OCI-LY1 (cell line): ENCODE results near the gene PTPRD.

ENCODE experiments used
- EZH2 ChIP-seq: fragments of 200-600 bp; sonication (generic), shearing (Covaris generic); IDR thresholded peaks from 2 replicates; pipeline ENCODE4 v1.8.0; 2017; ENCODE audit warnings: borderline replicate concordance, mixed run types, mild to moderate bottlenecking, antibody characterized with exemption, low read length, moderate library complexity, mixed read lengths
- TF ChIP-seq, protein P1 (sequence below): fragments of 200-600 bp; sonication (generic), shearing (Covaris generic); IDR thresholded peaks from 2 replicates; pipeline ENCODE4 v1.5.1; 2017; ENCODE audit warnings: mild to moderate bottlenecking, antibody characterized with exemption, low read length, moderate library complexity, mixed read lengths

DNA sequence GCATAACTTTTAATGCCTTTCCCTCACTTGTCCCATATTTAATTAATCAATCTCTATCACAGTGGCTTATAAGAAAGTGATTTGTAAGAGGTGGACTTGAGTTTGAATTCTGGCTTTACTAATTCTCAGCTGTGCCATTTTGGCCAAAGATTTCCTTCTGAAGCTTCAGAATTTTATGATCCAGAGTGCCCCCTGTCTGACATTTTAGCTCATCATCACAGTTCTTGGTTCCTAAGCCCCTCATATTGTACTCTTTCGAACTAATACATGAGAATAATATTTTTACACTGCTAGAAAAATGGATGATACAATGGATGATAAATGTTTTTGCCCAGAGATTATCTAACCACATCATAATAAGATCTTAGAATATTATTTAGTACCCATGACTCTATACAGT, 1014.1 kb downstream of the PTPRD start:
- TF ChIP-seq, protein P1, sequence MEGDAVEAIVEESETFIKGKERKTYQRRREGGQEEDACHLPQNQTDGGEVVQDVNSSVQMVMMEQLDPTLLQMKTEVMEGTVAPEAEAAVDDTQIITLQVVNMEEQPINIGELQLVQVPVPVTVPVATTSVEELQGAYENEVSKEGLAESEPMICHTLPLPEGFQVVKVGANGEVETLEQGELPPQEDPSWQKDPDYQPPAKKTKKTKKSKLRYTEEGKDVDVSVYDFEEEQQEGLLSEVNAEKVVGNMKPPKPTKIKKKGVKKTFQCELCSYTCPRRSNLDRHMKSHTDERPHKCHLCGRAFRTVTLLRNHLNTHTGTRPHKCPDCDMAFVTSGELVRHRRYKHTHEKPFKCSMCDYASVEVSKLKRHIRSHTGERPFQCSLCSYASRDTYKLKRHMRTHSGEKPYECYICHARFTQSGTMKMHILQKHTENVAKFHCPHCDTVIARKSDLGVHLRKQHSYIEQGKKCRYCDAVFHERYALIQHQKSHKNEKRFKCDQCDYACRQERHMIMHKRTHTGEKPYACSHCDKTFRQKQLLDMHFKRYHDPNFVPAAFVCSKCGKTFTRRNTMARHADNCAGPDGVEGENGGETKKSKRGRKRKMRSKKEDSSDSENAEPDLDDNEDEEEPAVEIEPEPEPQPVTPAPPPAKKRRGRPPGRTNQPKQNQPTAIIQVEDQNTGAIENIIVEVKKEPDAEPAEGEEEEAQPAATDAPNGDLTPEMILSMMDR = peak; percentile 44
- no peak for TF ChIP-seq EZH2
